Adrenal gland (tissue), 12 donors: ENCODE data around the gene NCLN. TPM values are rescaled to one million over a fixed set of nuclear protein-coding genes. Genes with fewer than 3 reads are reported as not detected.

ENCODE experiments used
- DNase-seq, 7 donors: peaks; one replicate each; pipeline ENCODE4 v3.0.0-alpha.2; 2019 to 2020
- H3K27ac ChIP-seq, 5 donors: fragments of 200-600 bp; sonication (generic) in 4 of 5; 1 replicate in 3 of 5; 2 replicates in 2 of 5; pipeline versions ENCODE4 v1.5.1 to v1.8.0; 2016 to 2020; ENCODE audit warnings: mild to moderate bottlenecking in 1 of 5
- H3K27me3 ChIP-seq: fragments of 200-600 bp; 2 replicates; pipeline ENCODE4 v1.8.0; 2021
- H3K36me3 ChIP-seq, 2 donors: fragments of 200-600 bp; replicated peaks in 1 of 2; 1 replicate in 1 of 2; 2 replicates in 1 of 2; pipeline versions ENCODE4 v1.5.1 to v1.8.0; 2018 to 2022
- H3K4me1 ChIP-seq, 2 donors: fragments of 200-600 bp; replicated peaks in 1 of 2; 1 replicate in 1 of 2; 2 replicates in 1 of 2; pipeline versions ENCODE4 v1.5.1 to v1.8.0; 2018 to 2021
- H3K4me3 ChIP-seq, 4 donors: fragments of 200-600 bp; sonication (generic) in 3 of 4; one replicate each; pipeline ENCODE4 v1.5.1; 2016 to 2018
- H3K9me3 ChIP-seq, 3 donors: fragments of 200-600 bp; sonication (generic) in 1 of 3; replicated peaks in 1 of 3; 1 replicate in 2 of 3; 2 replicates in 1 of 3; pipeline versions ENCODE4 v1.5.1 to v1.8.0; 2016 to 2021
- POLR2A ChIP-seq, 2 donors: fragments of 450-650 bp; IDR thresholded peaks; one replicate each; pipeline ENCODE4 v1.6.1; 2017; ENCODE audit warnings: antibody characterized with exemption in 2 of 2, mild to moderate bottlenecking in 2 of 2, moderate library complexity in 1 of 2
- WGBS, 4 donors: extraction: QIAGEN DNeasy Blood & Tissue Kit in 2 of 4; methylation state at CpG; one replicate each; pipeline versions ENCODE4 v1.1.5 to v1.1.7; 2013 to 2017; 5-methylcytosine and 5-hydroxymethylcytosine counted together
- intact Hi-C, 2 donors: fragments of 100-400 bp; cut with DNase I; formaldehyde crosslinking; loops; one replicate each; pipeline versions ENCODE4 v1.14.1 to v1.15.0; 2022 to 2023
- polyA plus RNA-seq, 3 donors: library from polyadenylated mRNA; stranded (reverse); fragments of 200-250 nt in 2 of 3; fragments of 350-450 nt in 1 of 3; fragmentation: Illumina TruSeq in 1 of 3; extraction: RNeasy Lipid Tissue Mini Kit (QIAGEN cat#74804) in 1 of 3; gene quantifications; one replicate each; pipeline ENCODE4 v1.2.3, GENCODE V29; 2013 to 2014
- total RNA-seq, 9 donors: library from RNA; depleted of rRNA in 4 of 9; stranded (reverse); fragments of >200 nt in 4 of 9; fragments of 120-200 nt in 1 of 9; fragmentation: NEBNext Ultra II Directional in 1 of 9; extraction: Animal tissue kit (Norgen Biotek cat#: 25700) in 1 of 9; gene quantifications; one replicate each; pipeline versions ENCODE4 v1.1.0 to v1.2.4, GENCODE V29; 2013 to 2023
- TF ChIP-seq, protein P1 (sequence below), 6 experiments: fragments of 450-650 bp in 4 of 6; fragments of 200-600 bp in 2 of 6; sonication (generic) in 1 of 6; IDR thresholded peaks; 1 replicate in 5 of 6; 2 replicates in 1 of 6; pipeline versions ENCODE4 v1.5.1 to v1.8.0; 2016 to 2021; ENCODE audit warnings: antibody characterized with exemption in 6 of 6, mild to moderate bottlenecking in 2 of 6, moderate library complexity in 1 of 6
- donor health status: healthy with polysubstance abuse.
- donor health status: Bipolar disorder and iron deficiency.
- donor health status: DM: yes; HTN: yes; CAD: no.
- donor health status: DM: no; HTN: no; CAD: no.
- donor health status: DM: no; HTN: no; CAD: no.
- donor health status: DM: yes; HTN: yes; CAD: no.

The NCLN gene
- total and polyA plus RNA-seq, 12 donors = 51.5 to 193 (median 94.0) TPM

GRCh38 chr19:3184847-3185460 is 776 bp upstream of the NCLN start:
- intact Hi-C loops = no loop called here
- 10 to 16% (median 16%) methylated on average over 13 to 14 of the region's 14 CpGs for WGBS, 4 donors
- Histone ChIP-seq H3K27ac (peak overlapping the region in 3 of 5 donors; percentile 83 to 94 (median 84)), H3K4me1 (peaks cover 20 to 35% of the 10 kb centered on the region in 2 donors), H3K4me3 (peak overlapping the region in 2 of 4 donors; percentile 60 to 100), H3K27me3 (no peaks in the 10 kb centered on the region), H3K36me3 (no peaks in the 10 kb centered on the region), H3K9me3 (no peaks in the 10 kb centered on the region)
- TF ChIP-seq POLR2A (IDR thresholded peaks at IDR 0.05) = no peak
- TF ChIP-seq, protein P1, sequence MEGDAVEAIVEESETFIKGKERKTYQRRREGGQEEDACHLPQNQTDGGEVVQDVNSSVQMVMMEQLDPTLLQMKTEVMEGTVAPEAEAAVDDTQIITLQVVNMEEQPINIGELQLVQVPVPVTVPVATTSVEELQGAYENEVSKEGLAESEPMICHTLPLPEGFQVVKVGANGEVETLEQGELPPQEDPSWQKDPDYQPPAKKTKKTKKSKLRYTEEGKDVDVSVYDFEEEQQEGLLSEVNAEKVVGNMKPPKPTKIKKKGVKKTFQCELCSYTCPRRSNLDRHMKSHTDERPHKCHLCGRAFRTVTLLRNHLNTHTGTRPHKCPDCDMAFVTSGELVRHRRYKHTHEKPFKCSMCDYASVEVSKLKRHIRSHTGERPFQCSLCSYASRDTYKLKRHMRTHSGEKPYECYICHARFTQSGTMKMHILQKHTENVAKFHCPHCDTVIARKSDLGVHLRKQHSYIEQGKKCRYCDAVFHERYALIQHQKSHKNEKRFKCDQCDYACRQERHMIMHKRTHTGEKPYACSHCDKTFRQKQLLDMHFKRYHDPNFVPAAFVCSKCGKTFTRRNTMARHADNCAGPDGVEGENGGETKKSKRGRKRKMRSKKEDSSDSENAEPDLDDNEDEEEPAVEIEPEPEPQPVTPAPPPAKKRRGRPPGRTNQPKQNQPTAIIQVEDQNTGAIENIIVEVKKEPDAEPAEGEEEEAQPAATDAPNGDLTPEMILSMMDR (IDR thresholded peaks at IDR 0.05) = no peak
- peak in 6 of 7 donors; percentile 14 to 90 (median 74) for DNase-seq

DNA sequence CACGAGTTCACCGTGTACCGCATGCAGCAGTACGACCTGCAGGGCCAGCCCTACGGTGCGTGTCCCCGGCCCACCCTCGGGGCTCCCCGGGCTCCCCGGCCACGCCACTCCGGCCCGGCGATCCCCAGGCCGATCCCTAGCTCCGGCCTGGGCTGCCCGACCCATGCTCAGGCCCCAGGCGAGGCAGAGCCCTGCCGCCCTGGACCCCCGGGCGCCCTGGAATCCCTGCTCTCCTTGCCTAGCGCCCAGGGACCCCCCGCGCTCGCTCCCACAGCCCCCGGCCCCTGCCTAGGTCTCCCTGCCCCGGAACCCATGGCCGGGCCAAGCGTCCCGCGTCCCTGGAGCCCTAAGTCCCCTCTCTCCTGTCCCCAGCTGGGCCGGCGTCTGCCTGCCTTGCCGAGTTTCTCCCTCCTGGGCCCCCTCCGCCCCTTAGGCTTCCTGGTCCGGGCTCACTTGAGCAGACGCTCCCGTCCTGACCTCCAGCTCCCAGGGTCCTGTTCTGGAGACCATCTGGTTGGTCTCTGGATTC is 494 bp downstream of the NCLN start:
- H3K4me3 ChIP-seq = peak overlapping the region; percentile 60 to 100 (median 84)
- H3K27me3 ChIP-seq = no peaks in the 10 kb centered on the region
- H3K36me3 ChIP-seq = no peaks in the 10 kb centered on the region
- intact Hi-C loops = no loop called here
- WGBS, 4 donors = 0 to 2% (median 0%) methylated on average over 10 to 38 of the region's 38 CpGs
- no peak for TF ChIP-seq POLR2A (IDR thresholded peaks at IDR 0.05)
- TF ChIP-seq, protein P1 (IDR thresholded peaks at IDR 0.05) = no peak
- DNase-seq = no peak
- H3K4me1 ChIP-seq = peaks cover 31 to 43% of the 10 kb centered on the region in 2 donors
- no peaks in the 10 kb centered on the region for H3K9me3 ChIP-seq
- peak overlapping the region; percentile 39 to 94 (median 83) for H3K27ac ChIP-seq

GRCh38 chr19:3186891-3187661 is 1.3 kb downstream of the NCLN start:
- Histone ChIP-seq H3K27ac (peak overlapping the region; percentile 39 to 94 (median 83)), H3K4me1 (peaks cover 35 to 49% of the 10 kb centered on the region in 2 donors), H3K9me3 (no peaks in the 10 kb centered on the region), H3K4me3 (peak overlapping the region in 2 of 4 donors; percentile 60 to 100), H3K36me3 (no peaks in the 10 kb centered on the region), H3K27me3 (no peaks in the 10 kb centered on the region)
- peak in 3 of 7 donors; percentile 48 to 62 (median 58) for DNase-seq
- intact Hi-C loops = no loop called here
- WGBS, 4 donors = 40 to 47% (median 43%) methylated on average over 18 to 23 of the region's 23 CpGs
- TF ChIP-seq POLR2A (IDR thresholded peaks at IDR 0.05) = no peak
- TF ChIP-seq, protein P1 (IDR thresholded peaks at IDR 0.05) = no peak
